ENCODE data around the gene GPR33. TPM values are rescaled to one million over a fixed set of nuclear protein-coding genes. Genes with fewer than 3 reads are reported as not detected.
"Not testable (repeated sequence)": the region's sequence is repeated elsewhere in the genome, so short reads cannot be mapped to it uniquely, and the experiment has no call there.

The GPR33 gene
- total RNA-seq, 1 experiment from 2014 or later = not detected

- DNase-seq = no peak
- H3K4me3 ChIP-seq (ENCODE audit: insufficient read depth, low read depth, low read length) = no peak overlapping the region
- no peaks in the 10 kb centered on the region for H3K36me3 ChIP-seq (replicated peaks; ENCODE audit: control insufficient read depth, insufficient read depth, low read length)
- H3K27me3 ChIP-seq (ENCODE audit: control insufficient read depth, insufficient read depth, low read length) = no peaks in the 10 kb centered on the region
Measured at GRCh38 chr14:31480156-31480555, 7.7 kb downstream of the GPR33 start.

- no peak for DNase-seq
- Histone ChIP-seq H3K4me3 (ENCODE audit: insufficient read depth, low read depth, low read length) (no peak overlapping the region), H3K27me3 (ENCODE audit: control insufficient read depth, insufficient read depth, low read length) (no peaks in the 10 kb centered on the region)
Measured at GRCh38 chr14:31479027-31479426, 8.8 kb downstream of the GPR33 start.

GRCh38 chr14:31477248-31477647 is 10.6 kb downstream of the GPR33 start:
- no peak for DNase-seq
- H3K36me3 ChIP-seq (replicated peaks; ENCODE audit: control insufficient read depth, insufficient read depth, low read length) = no peaks in the 10 kb centered on the region
- no peaks in the 10 kb centered on the region for H3K27me3 ChIP-seq (ENCODE audit: control insufficient read depth, insufficient read depth, low read length)
- no peak overlapping the region for H3K4me3 ChIP-seq (ENCODE audit: insufficient read depth, low read depth, low read length)

More at GRCh38 chr14:31479027-31479426, 8.8 kb downstream of the GPR33 start:
- H3K36me3 ChIP-seq (replicated peaks; ENCODE audit: control insufficient read depth, insufficient read depth, low read length) = no peaks in the 10 kb centered on the region

DNA sequence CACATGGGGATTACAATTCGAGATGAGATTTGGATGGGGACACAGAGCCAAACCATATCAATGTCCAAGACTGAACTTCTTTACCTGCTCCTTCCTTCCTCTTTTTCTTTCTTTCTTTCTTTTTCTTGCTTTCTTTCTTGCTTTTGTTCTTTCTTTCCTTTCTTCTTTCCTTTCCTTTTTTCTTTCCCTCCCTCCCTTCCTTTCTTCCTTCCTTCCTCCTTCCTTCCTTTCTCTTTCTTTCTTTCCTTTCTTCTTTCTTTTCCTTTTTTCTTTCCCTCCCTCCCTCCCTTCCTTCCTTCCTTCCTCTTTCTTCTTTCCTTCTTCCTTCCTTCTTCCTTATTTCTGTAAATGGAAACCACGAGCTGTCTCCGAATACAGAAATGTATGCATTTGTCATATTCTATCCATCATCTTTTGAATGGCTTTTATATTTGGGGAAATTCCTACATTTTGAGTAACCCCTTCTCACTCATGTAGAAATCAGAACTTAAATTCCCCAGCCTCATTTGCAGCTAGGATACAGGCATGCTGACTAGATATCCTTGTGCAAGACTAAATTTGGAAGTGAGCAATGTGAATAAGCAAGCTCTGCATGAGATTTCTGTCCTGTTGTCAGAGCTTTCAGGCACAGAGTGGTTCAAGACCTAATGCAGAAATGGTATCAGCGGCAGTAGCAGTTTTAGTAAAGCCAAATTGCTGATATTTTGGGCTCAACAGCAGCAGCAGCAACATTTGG is 11.5 kb downstream of the GPR33 start:
- Histone ChIP-seq H3K36me3 (replicated peaks; ENCODE audit: control insufficient read depth, insufficient read depth, low read length) (no peaks in the 10 kb centered on the region), H3K4me3 (ENCODE audit: insufficient read depth, low read depth, low read length) (no peak overlapping the region), H3K27me3 (ENCODE audit: control insufficient read depth, insufficient read depth, low read length) (no peaks in the 10 kb centered on the region)
- no peak for DNase-seq

DNA sequence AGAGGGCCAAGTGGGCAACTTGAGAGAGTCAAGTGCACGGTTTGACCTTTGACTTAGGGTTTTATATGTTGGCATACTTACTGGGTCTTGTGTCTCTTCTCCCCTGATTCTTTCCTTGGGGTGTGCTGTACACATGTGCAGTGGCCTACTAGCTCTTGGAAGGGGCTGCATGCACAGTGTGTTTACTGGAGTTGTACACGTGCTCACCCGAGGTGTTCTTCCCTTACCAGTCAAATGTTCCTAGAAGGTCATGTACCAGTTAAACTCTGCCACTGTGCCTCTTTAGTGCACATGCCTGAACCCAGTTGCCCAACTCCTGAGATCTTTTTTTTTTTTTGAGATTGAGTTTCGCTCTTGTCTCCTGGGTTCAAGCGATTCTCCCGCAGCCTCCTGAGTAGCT is 21.3 kb downstream of the GPR33 start:
- Histone ChIP-seq H3K36me3 (replicated peaks; ENCODE audit: control insufficient read depth, insufficient read depth, low read length) (no peaks in the 10 kb centered on the region), H3K27me3 (ENCODE audit: control insufficient read depth, insufficient read depth, low read length) (no peaks in the 10 kb centered on the region), H3K4me3 (ENCODE audit: insufficient read depth, low read depth, low read length) (no peak overlapping the region)
- DNase-seq = no peak

GRCh38 chr14:31465111-31465510 is 22.7 kb downstream of the GPR33 start:
- Histone ChIP-seq H3K4me3 (ENCODE audit: insufficient read depth, low read depth, low read length) (no peak overlapping the region), H3K27me3 (ENCODE audit: control insufficient read depth, insufficient read depth, low read length) (no peaks in the 10 kb centered on the region), H3K36me3 (replicated peaks; ENCODE audit: control insufficient read depth, insufficient read depth, low read length) (no peaks in the 10 kb centered on the region)
- no peak for DNase-seq

GRCh38 chr14:31462450-31462849 is 25.4 kb downstream of the GPR33 start:
- H3K4me3 ChIP-seq (ENCODE audit: insufficient read depth, low read depth, low read length); H3K36me3 ChIP-seq (replicated peaks; ENCODE audit: control insufficient read depth, insufficient read depth, low read length); DNase-seq; H3K27me3 ChIP-seq (ENCODE audit: control insufficient read depth, insufficient read depth, low read length): not testable (repeated sequence)

- no peaks in the 10 kb centered on the region for H3K27me3 ChIP-seq (ENCODE audit: control insufficient read depth, insufficient read depth, low read length)
- H3K36me3 ChIP-seq (replicated peaks; ENCODE audit: control insufficient read depth, insufficient read depth, low read length) = no peaks in the 10 kb centered on the region
- DNase-seq = no peak
- H3K4me3 ChIP-seq (ENCODE audit: insufficient read depth, low read depth, low read length) = no peak overlapping the region
Measured at GRCh38 chr14:31461545-31461944, 26.3 kb downstream of the GPR33 start.

DNA sequence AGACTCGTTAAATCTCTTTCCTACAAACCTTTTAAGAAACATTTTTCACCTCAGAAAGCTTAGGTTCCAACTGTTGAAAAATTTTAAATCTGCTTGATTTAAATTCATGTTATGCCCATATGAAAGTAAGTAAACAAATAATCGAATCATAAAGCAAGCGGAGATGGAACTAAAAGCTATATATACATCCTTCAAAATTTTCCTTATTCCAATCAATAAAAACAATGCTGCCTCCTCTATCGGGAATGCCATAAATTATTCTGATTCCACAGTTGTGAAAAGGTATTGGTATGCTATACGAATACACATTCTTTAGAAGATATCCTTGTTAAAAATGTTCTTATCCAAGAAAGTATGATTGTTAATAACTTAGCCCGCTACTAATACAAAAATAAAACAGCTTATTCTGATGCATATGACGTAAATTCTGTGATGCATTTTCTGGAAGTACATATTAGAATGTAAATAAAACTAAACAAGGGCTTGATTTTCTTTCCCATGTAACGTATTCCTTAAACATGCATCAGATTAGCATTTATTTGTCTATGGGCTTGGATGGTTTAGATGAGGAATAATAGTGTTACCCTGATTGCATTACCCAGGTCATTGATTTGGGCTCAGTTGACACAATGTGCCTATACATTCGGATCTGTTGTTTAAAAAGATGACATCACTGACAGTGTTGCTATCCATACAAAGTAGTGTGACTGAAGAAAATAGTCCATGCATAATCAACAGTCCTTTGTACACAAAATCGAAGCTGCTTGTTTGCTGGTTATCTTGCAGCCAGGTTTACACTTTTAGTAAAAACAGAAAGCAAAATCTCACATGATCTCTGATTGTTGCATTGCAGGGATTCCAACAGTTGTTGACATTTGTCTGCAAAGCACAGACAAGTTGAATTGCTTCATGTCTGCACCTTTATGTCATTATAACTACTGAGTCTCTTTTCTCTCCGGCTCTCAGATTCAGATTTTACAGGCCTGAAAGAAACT is 29.9 kb downstream of the GPR33 start:
- Histone ChIP-seq H3K36me3 (replicated peaks; ENCODE audit: control insufficient read depth, insufficient read depth, low read length) (no peaks in the 10 kb centered on the region), H3K27me3 (ENCODE audit: control insufficient read depth, insufficient read depth, low read length) (no peaks in the 10 kb centered on the region), H3K4me3 (ENCODE audit: insufficient read depth, low read depth, low read length) (no peak overlapping the region)
- DNase-seq = no peak

GRCh38 chr14:31456841-31457664 is 30.8 kb downstream of the GPR33 start, which contains the start of gene DTD2:
Gene DTD2 (minus strand): TSS chr14:31457506. CDS start chr14:31457393, 113 bp downstream.
- Histone ChIP-seq H3K4me3 (ENCODE audit: insufficient read depth, low read depth, low read length) (peak within 1 kb of the TSS; percentile 73), H3K36me3 (replicated peaks; ENCODE audit: control insufficient read depth, insufficient read depth, low read length) (peaks cover 2% of the 10 kb centered on the region; the same call in 1 of the 2 replicates), H3K27me3 (ENCODE audit: control insufficient read depth, insufficient read depth, low read length) (no peaks in the 10 kb centered on the region)
- peak; percentile 94 for DNase-seq

DNA sequence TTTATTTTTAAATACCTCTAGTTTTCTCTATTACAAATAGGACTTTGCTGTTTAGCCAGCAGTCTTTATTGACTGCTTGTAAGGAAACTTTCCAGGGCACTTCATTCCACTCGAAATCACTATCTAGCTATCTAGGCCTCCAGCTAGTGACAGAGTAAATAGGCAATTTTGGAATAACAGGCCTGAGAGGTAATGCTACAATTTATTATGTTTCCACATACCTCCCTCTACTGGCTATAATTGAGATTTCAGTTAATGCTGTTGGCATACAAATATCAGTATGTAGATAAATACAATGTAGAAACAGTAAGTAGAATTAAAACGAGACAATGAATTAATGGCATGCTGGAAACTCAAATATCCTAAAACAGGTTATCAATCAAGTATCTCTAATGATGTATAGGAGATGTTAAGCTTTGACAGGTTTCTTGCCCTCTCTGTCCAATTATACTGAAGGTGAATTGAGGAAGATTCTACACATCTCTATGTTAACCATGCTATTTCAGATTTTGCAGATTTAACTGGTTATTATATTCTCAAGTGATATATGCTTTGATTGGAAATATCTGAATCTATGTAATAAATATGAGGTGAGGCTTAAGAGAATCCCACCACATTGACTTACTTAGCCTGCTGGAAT is 37.7 kb downstream of the GPR33 start:
- Histone ChIP-seq H3K36me3 (replicated peaks; ENCODE audit: control insufficient read depth, insufficient read depth, low read length) (peaks cover 4% of the 10 kb centered on the region), H3K4me3 (ENCODE audit: insufficient read depth, low read depth, low read length) (no peak overlapping the region), H3K27me3 (ENCODE audit: control insufficient read depth, insufficient read depth, low read length) (no peaks in the 10 kb centered on the region)
- DNase-seq = peak; percentile 27

GRCh38 chr14:31449136-31449535 is 38.7 kb downstream of the GPR33 start:
- DNase-seq = no peak
- Histone ChIP-seq H3K4me3 (ENCODE audit: insufficient read depth, low read depth, low read length) (no peak overlapping the region), H3K27me3 (ENCODE audit: control insufficient read depth, insufficient read depth, low read length) (no peaks in the 10 kb centered on the region), H3K36me3 (replicated peaks; ENCODE audit: control insufficient read depth, insufficient read depth, low read length) (peaks cover 4% of the 10 kb centered on the region)

GRCh38 chr14:31445703-31446102 is 42.1 kb downstream of the GPR33 start:
- peaks cover 2% of the 10 kb centered on the region; the same call in 1 of the 2 replicates for H3K36me3 ChIP-seq (replicated peaks; ENCODE audit: control insufficient read depth, insufficient read depth, low read length)
- H3K4me3 ChIP-seq (ENCODE audit: insufficient read depth, low read depth, low read length) = no peak overlapping the region
- DNase-seq = no peak
- no peaks in the 10 kb centered on the region for H3K27me3 ChIP-seq (ENCODE audit: control insufficient read depth, insufficient read depth, low read length)

- Histone ChIP-seq H3K27me3 (ENCODE audit: control insufficient read depth, insufficient read depth, low read length) (no peaks in the 10 kb centered on the region), H3K36me3 (replicated peaks; ENCODE audit: control insufficient read depth, insufficient read depth, low read length) (no peaks in the 10 kb centered on the region), H3K4me3 (ENCODE audit: insufficient read depth, low read depth, low read length) (no peak overlapping the region)
- no peak for DNase-seq
Measured at GRCh38 chr14:31442284-31442683, 45.6 kb downstream of the GPR33 start.

Measured in H7 (cell line).